ENCODE measurements around the gene ACSF2. TPM values are rescaled to one million over a fixed set of nuclear protein-coding genes. Genes with fewer than 3 reads are reported as not detected.

ACSF2 gene
- total RNA-seq, 1 experiment from 2014 or later: 161 TPM

DNA sequence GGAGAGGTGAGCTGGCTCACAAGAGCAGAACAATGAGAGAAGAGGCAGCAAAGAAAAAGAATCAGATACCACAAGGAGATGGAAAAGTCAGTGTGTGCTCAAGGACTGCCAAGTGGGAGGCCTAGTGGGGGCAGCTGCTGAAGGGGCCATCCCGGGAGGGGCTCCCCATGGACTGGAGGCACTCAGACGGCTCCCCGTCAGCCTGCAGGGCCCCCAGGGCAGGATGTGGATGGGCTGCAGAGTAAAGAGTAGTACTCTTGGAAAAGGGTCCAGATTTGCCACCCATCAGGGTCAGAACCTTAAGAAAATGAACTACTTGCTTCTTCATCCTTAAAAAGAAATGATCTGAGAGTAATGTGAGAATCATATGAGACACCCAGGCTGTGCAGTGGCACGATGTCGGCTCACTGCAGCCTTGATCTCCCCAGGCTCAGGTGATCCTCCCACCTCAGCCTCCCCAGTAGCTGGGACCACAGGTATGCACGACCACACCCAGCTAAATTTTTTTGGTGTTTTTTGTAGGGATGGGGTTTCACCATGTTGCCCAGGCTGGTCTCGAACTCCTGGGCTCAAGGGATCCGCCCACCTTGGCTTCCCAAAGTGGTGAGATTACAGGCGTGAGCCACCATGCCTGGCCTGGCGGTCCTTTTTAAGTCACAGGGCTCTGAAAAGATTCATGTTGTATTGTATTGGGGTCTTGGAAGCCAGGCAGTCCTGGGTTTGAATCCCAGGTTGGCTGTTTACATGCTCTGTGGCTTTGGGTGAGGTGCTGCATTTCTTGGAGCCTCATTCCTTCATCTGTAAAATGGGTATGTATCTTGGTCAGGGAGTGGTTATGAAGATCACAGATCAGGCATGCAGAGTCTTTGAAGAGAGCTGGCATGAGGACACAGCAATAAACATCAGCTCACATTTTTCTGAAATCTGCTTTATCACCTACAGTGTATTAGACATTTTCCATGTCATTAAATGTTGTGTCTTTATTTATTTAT is 15.1 kb downstream of the ACSF2 start:
- H3K27me3 ChIP-seq (replicated peaks; ENCODE audit: control insufficient read depth, insufficient read depth, low read length): no peaks in the 10 kb centered on the region
- Mint-ChIP-seq H3K4me1 (ENCODE audit: low read depth, unreplicated experiment) (peaks cover 54% of the 10 kb centered on the region), H3K27ac (ENCODE audit: unreplicated experiment) (peak overlapping the region; percentile 73), H3K27me3 (ENCODE audit: insufficient read depth, unreplicated experiment) (no peaks in the 10 kb centered on the region), H3K9me3 (ENCODE audit: unreplicated experiment) (no peaks in the 10 kb centered on the region), H3K36me3 (ENCODE audit: insufficient read depth, unreplicated experiment) (peaks cover 54% of the 10 kb centered on the region), H3K4me3 (ENCODE audit: unreplicated experiment) (no peak overlapping the region)
- POLR2A ChIA-PET: interaction anchor here (0.5 to 1.8 kb wide), 3 partner anchors 12 to 425 kb away, joined by 3 to 8 read pairs (median 8); partner anchors contain the start of genes LRRC59 and TOB1
- intact Hi-C loops (cut with micrococcal nuclease; ENCODE audit: unreplicated experiment): no loop called here
- peak in 1 of 2 experiments; percentile 36 for DNase-seq
- peaks cover 50% of the 10 kb centered on the region for H3K4me1 ChIP-seq
- no peak overlapping the region for H3K4me3 ChIP-seq (ENCODE audit: low read depth, low read length)
- CTCF ChIA-PET: interaction anchor here (0.6 to 2.1 kb wide), 6 partner anchors 9 to 176 kb away, joined by 3 to 5 read pairs (median 3); partner anchors contain the start of genes ACSF2 and LRRC59
- no peaks in the 10 kb centered on the region for H3K9me3 ChIP-seq
- no peak for TF ChIP-seq CTCF (IDR thresholded peaks at IDR 0.05; ENCODE audit: insufficient read depth in 1 of 2, low read depth in 1 of 2, low read length in 1 of 2, severe bottlenecking in 1 of 2, unreplicated experiment in 1 of 2)
- BruUV-seq (replicated peaks): no TSS peak
- H3K36me3 ChIP-seq (ENCODE audit: control insufficient read depth, insufficient read depth, low read length): peaks cover 1% of the 10 kb centered on the region; the same call in 1 of the 2 replicates

DNA sequence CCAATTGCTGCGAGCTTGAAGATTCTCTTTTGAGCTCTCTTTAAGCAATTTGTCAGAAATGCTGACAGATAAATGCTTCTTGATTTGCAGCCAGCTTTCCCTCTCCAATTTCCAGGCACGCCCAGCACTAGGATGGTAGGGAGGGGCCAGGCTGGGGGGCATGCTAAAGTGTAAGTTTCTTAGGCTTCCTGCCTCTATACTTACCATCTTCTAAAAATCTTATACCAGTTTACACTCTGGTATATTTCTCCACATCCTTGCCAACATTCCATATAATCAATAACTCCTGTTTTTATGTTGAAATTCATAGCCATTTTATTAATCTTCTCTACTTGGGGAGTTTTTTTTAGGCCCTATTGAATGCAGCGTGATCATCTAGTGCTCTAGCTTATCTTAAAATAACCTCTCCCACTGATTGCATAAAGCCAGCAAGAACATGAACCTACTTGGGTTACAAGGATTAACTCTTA is 17.5 kb downstream of the ACSF2 start:
- H3K27me3 ChIP-seq (replicated peaks; ENCODE audit: control insufficient read depth, insufficient read depth, low read length): no peaks in the 10 kb centered on the region
- TSS peak; percentile 6 for BruUV-seq (replicated peaks)
- peaks cover 38% of the 10 kb centered on the region for H3K36me3 Mint-ChIP-seq (ENCODE audit: insufficient read depth, unreplicated experiment)
- no peaks in the 10 kb centered on the region for H3K27me3 Mint-ChIP-seq (ENCODE audit: insufficient read depth, unreplicated experiment)
- peak overlapping the region; percentile 43 for H3K4me3 Mint-ChIP-seq (ENCODE audit: unreplicated experiment)
- no peaks in the 10 kb centered on the region for H3K9me3 Mint-ChIP-seq (ENCODE audit: unreplicated experiment)
- H3K4me1 ChIP-seq: peaks cover 67% of the 10 kb centered on the region
- POLR2A ChIA-PET: interaction anchor here (0.6 to 1.9 kb wide), 10 partner anchors 12 to 423 kb away, joined by 3 to 11 read pairs (median 4); partner anchors contain the start of genes ACSF2, LRRC59, TOB1 and XYLT2
- DNase-seq: peak; percentile 71 to 77
- H3K9me3 ChIP-seq: no peaks in the 10 kb centered on the region
- intact Hi-C loops (cut with micrococcal nuclease; ENCODE audit: unreplicated experiment): loop anchor here (1.0 kb wide), 2 partner anchors 16 to 36 kb away; no protein-coding TSS in a partner anchor
- peak overlapping the region; percentile 74 for H3K27ac Mint-ChIP-seq (ENCODE audit: unreplicated experiment)
- H3K4me1 Mint-ChIP-seq (ENCODE audit: low read depth, unreplicated experiment): peaks cover 70% of the 10 kb centered on the region
- no peak for TF ChIP-seq CTCF (IDR thresholded peaks at IDR 0.05; ENCODE audit: insufficient read depth in 1 of 2, low read depth in 1 of 2, low read length in 1 of 2, severe bottlenecking in 1 of 2, unreplicated experiment in 1 of 2)
- no peaks in the 10 kb centered on the region for H3K36me3 ChIP-seq (ENCODE audit: control insufficient read depth, insufficient read depth, low read length)
- no peak overlapping the region for H3K4me3 ChIP-seq (ENCODE audit: low read depth, low read length)
- CTCF ChIA-PET: interaction anchor here (0.6 to 2.4 kb wide), 11 partner anchors 12 to 98 kb away, joined by 3 to 19 read pairs (median 5); partner anchors contain the start of genes ACSF2, LRRC59 and RSAD1
